BLaER1 treated with 17β-estradiol and CSF1 and Interleukin-3, amounts not matched to agents 10 nM and 100 nM (cell line): ENCODE results near the gene SHROOM1.
A peak's percentile ranks its signal among the peaks of the same experiment; 100 is the strongest.

Source experiments
- H3K27ac ChIP-seq, 11 experiments: shearing (Covaris generic); formaldehyde crosslinking; 2 replicates each; pipeline ENCODE4 v1.8.1; 2022
- H3K27me3 ChIP-seq, 11 experiments: shearing (Covaris generic); formaldehyde crosslinking; 2 replicates each; pipeline ENCODE4 v1.8.1; 2022
- H3K36me3 ChIP-seq, 11 experiments: shearing (Covaris generic); formaldehyde crosslinking; 2 replicates each; pipeline ENCODE4 v1.8.1; 2022
- H3K4me1 ChIP-seq, 10 experiments: shearing (Covaris generic); formaldehyde crosslinking; 2 replicates each; pipeline ENCODE4 v1.8.1; 2022
- H3K4me2 ChIP-seq, 11 experiments: shearing (Covaris generic); formaldehyde crosslinking; 2 replicates each; pipeline ENCODE4 v1.8.1; 2022
- H3K4me3 ChIP-seq, 10 experiments: shearing (Covaris generic); formaldehyde crosslinking; 2 replicates each; pipeline ENCODE4 v1.8.1; 2022
- H3K9ac ChIP-seq, 11 experiments: shearing (Covaris generic); formaldehyde crosslinking; 2 replicates each; pipeline ENCODE4 v1.8.1; 2022
- H3K9me3 ChIP-seq, 11 experiments: shearing (Covaris generic); formaldehyde crosslinking; replicated peaks in 1 of 11; 2 replicates each; pipeline ENCODE4 v1.8.1; 2022
- H4K20me1 ChIP-seq, 11 experiments: shearing (Covaris generic); formaldehyde crosslinking; 2 replicates each; pipeline ENCODE4 v1.8.1; 2022
- Cebpa-rat ChIP-seq, 11 experiments: shearing (Covaris generic); IDR thresholded peaks; 2 replicates each; pipeline ENCODE4 v1.8.1; 2022

SHROOM1 gene

DNA sequence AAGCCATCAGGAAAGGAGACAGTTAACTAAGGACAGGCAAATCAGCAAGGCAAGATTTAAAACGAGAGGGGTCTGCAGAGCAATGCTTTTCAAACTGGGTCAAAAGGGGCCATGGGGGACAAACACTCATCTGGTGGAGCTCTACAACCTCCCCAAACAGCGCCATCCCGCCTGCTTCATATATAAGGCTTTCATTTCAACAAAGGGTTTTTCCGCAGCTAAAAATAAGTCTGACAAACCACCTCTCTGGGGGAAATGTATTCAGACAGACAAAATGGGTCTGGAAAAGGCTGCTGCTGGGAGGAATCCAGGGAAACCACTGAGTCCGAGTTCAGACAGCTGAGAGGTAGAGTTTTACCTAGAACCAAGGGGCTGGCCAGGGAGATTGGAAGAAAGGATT is 45.1 kb downstream of the SHROOM1 start:
- Histone ChIP-seq H4K20me1 (no peaks in the 10 kb centered on the region), H3K27ac (no peak overlapping the region), H3K9me3 (no peaks in the 10 kb centered on the region), H3K4me2 (peak overlapping the region; percentile 47 to 76 (median 60)), H3K27me3 (no peaks in the 10 kb centered on the region), H3K9ac (no peak overlapping the region), H3K4me1 (peaks cover 13 to 33% (median 24%) of the 10 kb centered on the region in 10 experiments), H3K4me3 (no peak overlapping the region), H3K36me3 (no peaks in the 10 kb centered on the region)
- TF ChIP-seq Cebpa-rat (IDR thresholded peaks at IDR 0.05), result no peak

DNA sequence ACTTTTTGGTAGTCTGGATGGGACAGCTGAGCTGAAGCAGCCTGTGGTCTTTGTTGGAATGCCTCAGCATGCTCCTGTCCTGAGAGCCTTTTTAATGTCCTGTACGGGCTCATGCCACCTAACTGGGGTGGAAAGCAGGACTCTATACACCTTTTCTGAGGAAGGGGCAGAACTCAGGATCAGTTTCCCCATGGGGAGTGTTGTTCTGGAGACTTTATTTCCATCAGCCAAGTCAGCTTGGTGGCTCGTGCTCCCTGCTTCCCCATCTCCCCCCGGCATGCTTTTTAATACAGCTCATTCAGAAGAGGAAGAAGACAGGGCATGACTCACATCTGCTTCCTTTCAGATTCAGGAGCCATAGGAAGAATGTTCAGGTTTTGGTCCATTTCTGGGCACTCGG is 48.3 kb downstream of the SHROOM1 start:
- H3K4me2 ChIP-seq, result peak overlapping the region in 8 of 11 experiments; percentile 4 to 78 (median 65); a peak in 13 of 22 replicates
- no peaks in the 10 kb centered on the region for H4K20me1 ChIP-seq
- H3K36me3 ChIP-seq, result no peaks in the 10 kb centered on the region
- H3K4me1 ChIP-seq, result peaks cover 15 to 34% (median 29%) of the 10 kb centered on the region in 10 experiments
- TF ChIP-seq Cebpa-rat (IDR thresholded peaks at IDR 0.05), result no peak
- H3K9me3 ChIP-seq, result no peaks in the 10 kb centered on the region
- no peak overlapping the region for H3K27ac ChIP-seq
- no peak overlapping the region for H3K4me3 ChIP-seq
- peaks cover 22 to 30% (median 23%) of the 10 kb centered on the region in 11 experiments for H3K27me3 ChIP-seq
- H3K9ac ChIP-seq, result no peak overlapping the region

DNA sequence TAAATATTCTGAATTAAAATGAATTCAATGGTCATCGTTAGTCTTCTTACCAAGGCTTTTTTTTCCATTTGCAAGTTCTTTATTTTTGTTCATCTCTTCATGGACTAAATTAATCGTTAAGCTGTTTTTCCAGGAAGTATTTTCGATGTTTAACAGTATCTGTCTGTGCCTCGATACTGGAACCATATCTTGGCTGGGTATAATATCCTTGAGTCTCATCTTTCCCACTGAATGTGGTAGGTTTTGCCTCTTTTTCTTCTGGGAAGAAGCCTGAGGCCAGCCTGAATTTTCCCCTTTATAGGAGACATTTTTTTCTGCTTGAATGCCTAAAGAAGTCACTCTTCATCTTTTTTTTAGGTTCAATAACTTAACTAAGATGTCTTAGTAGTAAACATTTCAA is 49.4 kb downstream of the SHROOM1 start:
- H3K27me3 ChIP-seq, result peaks cover 29 to 40% (median 33%) of the 10 kb centered on the region in 11 experiments
- H3K4me3 ChIP-seq, result no peak overlapping the region
- no peak overlapping the region for H3K9ac ChIP-seq
- peaks cover 22 to 40% (median 35%) of the 10 kb centered on the region in 10 experiments for H3K4me1 ChIP-seq
- no peaks in the 10 kb centered on the region for H4K20me1 ChIP-seq
- no peaks in the 10 kb centered on the region for H3K9me3 ChIP-seq
- no peaks in the 10 kb centered on the region for H3K36me3 ChIP-seq
- TF ChIP-seq Cebpa-rat (IDR thresholded peaks at IDR 0.05), result no peak
- no peak overlapping the region for H3K4me2 ChIP-seq
- H3K27ac ChIP-seq, result no peak overlapping the region

DNA sequence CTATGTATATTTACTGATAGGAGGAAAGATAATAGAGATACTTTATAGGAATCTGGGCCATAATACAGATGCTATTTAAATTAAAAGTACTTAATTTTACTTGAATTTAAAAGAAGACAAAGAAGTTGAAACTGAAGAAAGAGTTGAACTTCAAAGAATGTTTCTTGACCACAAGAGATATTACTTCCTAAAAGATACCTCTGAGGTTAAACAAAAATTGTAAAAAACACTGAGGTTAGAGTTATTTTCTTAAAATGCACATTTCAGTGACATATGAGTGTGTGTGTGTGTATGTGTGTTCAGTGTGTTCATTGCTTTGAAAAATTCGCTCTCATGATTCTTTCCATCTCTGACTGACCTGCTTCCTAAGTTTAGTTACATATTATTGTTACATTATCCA is 49.9 kb downstream of the SHROOM1 start:
- Histone ChIP-seq H3K9ac (no peak overlapping the region), H3K27me3 (peaks cover 30 to 44% (median 38%) of the 10 kb centered on the region in 11 experiments), H3K4me2 (no peak overlapping the region), H3K4me3 (no peak overlapping the region), H3K36me3 (no peaks in the 10 kb centered on the region), H3K27ac (no peak overlapping the region), H3K9me3 (no peaks in the 10 kb centered on the region), H4K20me1 (0 out of 22 replicates have a peak, but pooled peaks cover 0 to 2% (median 0%) of the 10 kb centered on the region in 11 experiments), H3K4me1 (peaks cover 21 to 41% (median 34%) of the 10 kb centered on the region in 10 experiments)
- no peak for TF ChIP-seq Cebpa-rat (IDR thresholded peaks at IDR 0.05)

DNA sequence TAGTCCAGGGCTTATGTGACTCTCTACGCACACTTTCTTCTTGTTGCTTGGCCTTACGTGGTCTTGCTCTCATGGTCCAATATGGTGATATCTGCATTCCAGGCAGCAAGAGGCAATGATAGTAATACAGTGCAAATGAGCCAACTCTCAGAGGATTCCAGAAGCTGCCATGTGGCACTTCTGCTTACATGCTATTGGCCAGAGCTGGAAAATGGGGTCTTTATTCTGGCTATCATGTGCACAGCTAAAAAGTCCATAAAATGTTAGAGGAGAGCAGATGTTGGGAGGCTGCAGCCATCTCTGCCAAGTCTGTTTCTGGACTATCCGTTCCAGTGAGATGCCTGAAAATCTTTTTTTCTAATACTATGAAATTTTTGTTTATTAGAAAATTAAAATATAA is 50.5 kb downstream of the SHROOM1 start:
- Histone ChIP-seq H3K4me3 (no peak overlapping the region), H4K20me1 (peaks cover 0 to 6% (median 0%) of the 10 kb centered on the region in 11 experiments; a peak in 2 of 22 replicates), H3K4me1 (peaks cover 16 to 38% (median 28%) of the 10 kb centered on the region in 10 experiments), H3K36me3 (no peaks in the 10 kb centered on the region), H3K27ac (no peak overlapping the region), H3K9ac (no peak overlapping the region), H3K27me3 (peaks cover 32 to 51% (median 44%) of the 10 kb centered on the region in 11 experiments), H3K4me2 (no peak overlapping the region), H3K9me3 (no peaks in the 10 kb centered on the region)
- TF ChIP-seq Cebpa-rat (IDR thresholded peaks at IDR 0.05), result no peak

DNA sequence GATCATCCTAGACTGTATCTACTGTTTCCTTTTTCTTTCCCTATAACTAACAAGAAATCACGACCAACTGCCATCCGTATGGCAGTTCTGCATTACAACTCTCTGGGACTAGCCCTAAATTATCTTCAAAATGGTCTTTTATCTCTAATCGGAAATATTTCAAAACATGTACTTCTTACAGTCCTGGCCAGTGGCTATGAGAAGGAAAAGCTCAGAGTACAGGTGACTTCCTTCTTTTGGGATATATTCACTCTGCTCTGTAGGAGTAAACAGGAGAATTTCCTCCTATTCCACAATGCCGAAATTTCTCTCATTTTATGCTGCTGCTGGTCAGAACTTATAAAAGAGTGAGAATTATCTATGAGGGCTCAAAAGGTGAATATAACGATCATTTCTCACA is 51.6 kb downstream of the SHROOM1 start:
- peaks cover 0 to 14% (median 0%) of the 10 kb centered on the region in 11 experiments; a peak in 3 of 22 replicates for H4K20me1 ChIP-seq
- no peak overlapping the region for H3K9ac ChIP-seq
- H3K4me3 ChIP-seq, result no peak overlapping the region
- no peaks in the 10 kb centered on the region for H3K36me3 ChIP-seq
- no peak overlapping the region for H3K4me2 ChIP-seq
- no peak for TF ChIP-seq Cebpa-rat (IDR thresholded peaks at IDR 0.05)
- H3K9me3 ChIP-seq, result no peaks in the 10 kb centered on the region
- peaks cover 34 to 58% (median 47%) of the 10 kb centered on the region in 11 experiments for H3K27me3 ChIP-seq
- H3K4me1 ChIP-seq, result peaks cover 12 to 37% (median 27%) of the 10 kb centered on the region in 10 experiments; a peak in 19 of 20 replicates
- H3K27ac ChIP-seq, result no peak overlapping the region

DNA sequence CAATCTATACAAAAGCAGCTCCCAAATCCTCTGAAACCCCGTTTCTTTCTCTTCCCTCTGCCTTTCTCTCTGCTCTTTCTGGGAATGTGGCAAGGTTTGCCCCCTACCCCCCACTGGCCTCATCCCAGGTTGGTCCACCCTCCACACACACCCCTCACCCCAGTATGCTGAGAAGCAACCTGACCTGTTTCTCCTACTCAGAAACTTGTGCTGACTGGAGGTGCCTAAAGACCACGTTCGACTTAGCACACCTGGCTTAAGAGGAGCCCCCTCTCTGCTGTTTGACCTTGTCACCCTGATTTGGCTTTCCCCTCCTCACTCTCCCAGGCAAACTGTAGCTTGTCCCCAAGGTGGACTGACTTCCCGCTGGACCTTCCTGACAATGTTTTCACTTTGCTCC is 52.3 kb downstream of the SHROOM1 start:
- peaks cover 34 to 58% (median 47%) of the 10 kb centered on the region in 11 experiments for H3K27me3 ChIP-seq

DNA sequence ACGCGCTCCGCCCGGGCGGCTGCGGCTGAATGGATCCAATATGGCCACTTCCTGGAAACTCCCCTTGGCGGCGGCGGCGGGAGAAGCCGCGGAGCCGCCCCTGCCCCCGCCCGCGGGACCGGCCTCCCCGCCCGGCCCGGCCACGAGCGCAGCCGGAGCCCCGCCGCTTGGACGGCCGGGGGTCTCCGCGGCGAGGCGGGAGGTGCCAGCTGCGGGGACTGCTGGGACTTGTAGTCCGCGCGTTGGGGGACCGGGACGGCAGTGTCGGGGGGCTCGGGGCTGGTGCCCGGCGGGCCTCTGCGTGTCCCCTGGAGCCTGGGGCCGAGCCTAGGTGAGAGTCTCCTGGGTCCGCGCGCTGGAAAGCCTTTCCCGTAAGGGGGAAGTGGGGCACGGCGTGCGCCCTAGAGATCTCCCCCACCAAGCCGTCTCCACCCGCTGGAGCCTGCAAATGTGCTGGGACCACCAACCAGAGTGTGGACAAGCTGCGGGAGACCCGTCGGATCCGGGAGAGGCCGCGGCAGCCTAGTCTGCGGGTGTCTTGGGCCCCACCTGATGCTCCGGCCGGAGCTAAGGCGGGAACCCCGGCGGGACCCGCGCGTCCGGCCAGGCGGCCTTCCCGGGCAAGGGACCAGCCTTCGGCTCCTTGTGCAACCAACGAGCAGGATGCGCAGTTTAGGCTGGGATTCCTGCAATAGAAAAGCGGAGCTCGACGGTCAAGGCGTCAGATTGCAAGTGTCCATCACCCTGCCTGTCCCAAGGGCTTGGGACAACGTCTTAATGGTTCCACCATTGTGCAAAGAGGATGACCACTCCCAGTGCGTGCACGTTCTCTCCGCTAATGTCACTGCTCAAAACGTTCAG is 53.0 kb downstream of the SHROOM1 start, which contains the start of gene SEPTIN8:
Gene SEPTIN8, minus strand, starts transcription at position 31 of the 861 bp plus-strand sequence. CDS start 102 bp downstream, outside the sequence.
- Histone ChIP-seq H3K4me3 (peak within 1 kb of the TSS; percentile 69 to 90 (median 80)), H3K9ac (peak within 1 kb of the TSS; percentile 71 to 92 (median 83)), H3K4me2 (peak within 1 kb of the TSS; percentile 92 to 100 (median 99)), H3K4me1 (peaks cover 12 to 29% (median 23%) of the 10 kb centered on the region in 10 experiments; a peak in 19 of 20 replicates), H3K36me3 (no peaks in the 10 kb centered on the region), H3K27me3 (peaks cover 34 to 58% (median 47%) of the 10 kb centered on the region in 11 experiments), H3K27ac (peak within 1 kb of the TSS; percentile 58 to 83 (median 77)), H3K9me3 (no peaks in the 10 kb centered on the region), H4K20me1 (peaks cover 0 to 26% (median 0%) of the 10 kb centered on the region in 11 experiments; a peak in 3 of 22 replicates)
- no peak for TF ChIP-seq Cebpa-rat (IDR thresholded peaks at IDR 0.05)

More for the DNA sequence above, 52.3 kb downstream of the SHROOM1 start:
- H3K4me2 ChIP-seq, result peak overlapping the region in 9 of 11 experiments; percentile 92 to 100 (median 99); a peak in 11 of 22 replicates
- peaks cover 0 to 19% (median 0%) of the 10 kb centered on the region in 11 experiments; a peak in 3 of 22 replicates for H4K20me1 ChIP-seq
- H3K27ac ChIP-seq, result no peak overlapping the region
- peak overlapping the region in 4 of 10 experiments; percentile 69 to 86 (median 78); a peak in 4 of 20 replicates for H3K4me3 ChIP-seq
- H3K9me3 ChIP-seq, result no peaks in the 10 kb centered on the region
- H3K36me3 ChIP-seq, result no peaks in the 10 kb centered on the region
- H3K4me1 ChIP-seq, result peaks cover 12 to 36% (median 25%) of the 10 kb centered on the region in 10 experiments; a peak in 19 of 20 replicates
- TF ChIP-seq Cebpa-rat (IDR thresholded peaks at IDR 0.05), result no peak
- no peak overlapping the region for H3K9ac ChIP-seq

DNA sequence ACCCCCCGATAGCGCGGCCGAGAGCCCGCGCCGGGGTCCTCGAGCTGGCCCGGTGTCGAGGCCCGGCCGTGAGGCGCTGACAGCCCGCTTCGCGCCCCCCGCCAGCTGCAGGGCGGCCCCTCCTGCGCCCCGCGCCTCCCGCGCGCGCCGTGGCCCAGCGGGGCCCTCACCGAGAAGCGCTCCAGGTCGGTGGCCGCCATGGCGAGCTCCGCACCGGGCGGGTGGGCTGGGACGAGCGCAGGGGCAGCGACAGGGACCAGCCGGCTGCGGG is 53.6 kb downstream of the SHROOM1 start:
- TF ChIP-seq Cebpa-rat (IDR thresholded peaks at IDR 0.05), result no peak
- Histone ChIP-seq H3K4me1 (peaks cover 12 to 25% (median 19%) of the 10 kb centered on the region in 10 experiments; a peak in 19 of 20 replicates), H3K9ac (peak overlapping the region; percentile 71 to 92 (median 83)), H3K36me3 (no peaks in the 10 kb centered on the region), H3K27me3 (peaks cover 34 to 58% (median 47%) of the 10 kb centered on the region in 11 experiments), H3K4me3 (peak overlapping the region; percentile 69 to 90 (median 80)), H3K4me2 (peak overlapping the region; percentile 92 to 100 (median 99)), H3K27ac (peak overlapping the region; percentile 58 to 83 (median 77)), H3K9me3 (no peaks in the 10 kb centered on the region), H4K20me1 (peaks cover 0 to 31% (median 0%) of the 10 kb centered on the region in 11 experiments; a peak in 3 of 22 replicates)
